GM18519 (cell line): Measurements from ENCODE around the gene SCUBE3.

Source experiments
- ATAC-seq: cut with Tn5 transposase; IDR thresholded peaks from one replicate; pipeline ENCODE4 v1.9.1; 2021; ENCODE audit warnings: mild to moderate bottlenecking, moderate library complexity; ENCODE audit not compliant: unreplicated experiment, low FRiP score

SCUBE3 gene

GRCh38 chr6:35209081-35209480, 4.7 kb upstream of the SCUBE3 start:
- ATAC-seq: no peak

GRCh38 chr6:35209622-35210247, 4.0 kb upstream of the SCUBE3 start:
- no peak for ATAC-seq

GRCh38 chr6:35213298-35213791, 411 bp upstream of the SCUBE3 start:
- ATAC-seq: no peak

- ATAC-seq: no peak
Measured at GRCh38 chr6:35214869-35215664, 1.3 kb downstream of the SCUBE3 start.

GRCh38 chr6:35215665-35216411, 2.1 kb downstream of the SCUBE3 start:
- no peak for ATAC-seq

- no peak for ATAC-seq
Measured at GRCh38 chr6:35216412-35216732, 2.6 kb downstream of the SCUBE3 start.

- no peak for ATAC-seq
Measured at GRCh38 chr6:35216851-35217811, 3.4 kb downstream of the SCUBE3 start.

GRCh38 chr6:35218021-35218420, 4.3 kb downstream of the SCUBE3 start:
- no peak for ATAC-seq

- ATAC-seq: no peak
Measured at GRCh38 chr6:35218456-35218855, 4.7 kb downstream of the SCUBE3 start.

- no peak for ATAC-seq
Measured at GRCh38 chr6:35219683-35220326, 6.0 kb downstream of the SCUBE3 start.

- no peak for ATAC-seq
Measured at GRCh38 chr6:35220711-35221110, 7.0 kb downstream of the SCUBE3 start.

GRCh38 chr6:35223396-35223795, 9.6 kb downstream of the SCUBE3 start:
- no peak for ATAC-seq

- no peak for ATAC-seq
Measured at GRCh38 chr6:35224720-35225119, 11.0 kb downstream of the SCUBE3 start.

- ATAC-seq: no peak
Measured at GRCh38 chr6:35228481-35228880, 14.7 kb downstream of the SCUBE3 start.

GRCh38 chr6:35229304-35229703, 15.5 kb downstream of the SCUBE3 start:
- no peak for ATAC-seq

GRCh38 chr6:35230498-35230897, 16.7 kb downstream of the SCUBE3 start:
- ATAC-seq: no peak

- no peak for ATAC-seq
Measured at GRCh38 chr6:35230950-35231349, 17.2 kb downstream of the SCUBE3 start.

GRCh38 chr6:35231563-35231962, 17.8 kb downstream of the SCUBE3 start:
- ATAC-seq: no peak

- no peak for ATAC-seq
Measured at GRCh38 chr6:35234901-35235300, 21.1 kb downstream of the SCUBE3 start.

- ATAC-seq: no peak
Measured at GRCh38 chr6:35236223-35236622, 22.5 kb downstream of the SCUBE3 start.
